MM.1S (cell line): ENCODE measurements around the gene SLC25A19.

Source experiments
- DNase-seq: peaks from one replicate; pipeline ENCODE4 v3.0.0-alpha.2; 2015
- H2AFZ ChIP-seq: fragments of 300-600 bp; sonication (generic); 2 replicates; pipeline ENCODE4 v1.6.0; 2016; ENCODE audit warnings: antibody characterized with exemption, low read length
- H3F3A ChIP-seq: fragments of 300-600 bp; sonication (generic); 2 replicates; pipeline ENCODE4 v1.6.1; 2016; ENCODE audit warnings: mild to moderate bottlenecking, antibody characterized with exemption, low read length, moderate library complexity, mixed read lengths; ENCODE audit not compliant: insufficient read depth
- H3K27ac ChIP-seq: fragments of 300-600 bp; sonication (generic); 2 replicates; pipeline ENCODE4 v1.5.1; 2016; ENCODE audit warnings: mild to moderate bottlenecking, low read length
- H3K27me3 ChIP-seq: fragments of 300-600 bp; sonication (generic); replicated peaks from 2 replicates; pipeline ENCODE4 v1.6.0; 2016; ENCODE audit warnings: low read length; ENCODE audit not compliant: insufficient read depth
- H3K36me3 ChIP-seq: fragments of 300-600 bp; sonication (generic); replicated peaks from 2 replicates; pipeline ENCODE4 v1.6.1; 2016; ENCODE audit warnings: mild to moderate bottlenecking, low read length, mixed read lengths; ENCODE audit not compliant: insufficient read depth
- H3K4me1 ChIP-seq: fragments of 300-600 bp; sonication (generic); 2 replicates; pipeline ENCODE4 v1.6.1; 2016; ENCODE audit warnings: low read length, mixed read lengths
- H3K4me2 ChIP-seq: fragments of 300-600 bp; sonication (generic); 2 replicates; pipeline ENCODE4 v1.6.0; 2016; ENCODE audit warnings: low read depth, low read length
- H3K4me3 ChIP-seq: fragments of 300-600 bp; sonication (generic); 2 replicates; pipeline ENCODE4 v1.5.1; 2016; ENCODE audit warnings: low read length, mixed read lengths
- H3K79me2 ChIP-seq: fragments of 300-600 bp; sonication (generic); 2 replicates; pipeline ENCODE4 v1.6.1; 2016; ENCODE audit warnings: mixed run types, low read length, mixed read lengths
- H3K9ac ChIP-seq: fragments of 300-600 bp; sonication (generic); 2 replicates; pipeline ENCODE4 v1.6.1; 2016; ENCODE audit warnings: low read length, mixed read lengths
- H3K9me2 ChIP-seq: fragments of 300-600 bp; sonication (generic); replicated peaks from 2 replicates; pipeline ENCODE4 v1.6.1; 2016; ENCODE audit warnings: mild to moderate bottlenecking, low read length, mixed read lengths; ENCODE audit not compliant: insufficient read depth
- H3K9me3 ChIP-seq: fragments of 300-600 bp; sonication (generic); replicated peaks from 2 replicates; pipeline ENCODE4 v1.6.1; 2016; ENCODE audit warnings: mild to moderate bottlenecking, low read length, mixed read lengths; ENCODE audit not compliant: insufficient read depth
- H4K20me1 ChIP-seq: fragments of 300-600 bp; sonication (generic); 2 replicates; pipeline ENCODE4 v1.6.1; 2016; ENCODE audit warnings: mild to moderate bottlenecking, low read length, moderate library complexity, mixed read lengths; ENCODE audit not compliant: insufficient read depth
- CTCF ChIP-seq: fragments of 300-600 bp; sonication (generic); IDR thresholded peaks from 2 replicates; pipeline ENCODE4 v1.5.1; 2016; ENCODE audit warnings: antibody characterized with exemption, low read length, mixed read lengths
- EZH2 ChIP-seq: fragments of 300-600 bp; sonication (generic); optimal IDR thresholded peaks from 2 replicates; pipeline ENCODE3; 2017; ENCODE audit warnings: low read depth, mild to moderate bottlenecking, antibody characterized with exemption, low read length, mixed read lengths
- EZH2phosphoT487 ChIP-seq: fragments of 300-600 bp; sonication (generic); IDR thresholded peaks from 2 replicates; pipeline ENCODE4 v1.6.1; 2018; ENCODE audit warnings: antibody characterized with exemption, low read length

The SLC25A19 gene

DNA sequence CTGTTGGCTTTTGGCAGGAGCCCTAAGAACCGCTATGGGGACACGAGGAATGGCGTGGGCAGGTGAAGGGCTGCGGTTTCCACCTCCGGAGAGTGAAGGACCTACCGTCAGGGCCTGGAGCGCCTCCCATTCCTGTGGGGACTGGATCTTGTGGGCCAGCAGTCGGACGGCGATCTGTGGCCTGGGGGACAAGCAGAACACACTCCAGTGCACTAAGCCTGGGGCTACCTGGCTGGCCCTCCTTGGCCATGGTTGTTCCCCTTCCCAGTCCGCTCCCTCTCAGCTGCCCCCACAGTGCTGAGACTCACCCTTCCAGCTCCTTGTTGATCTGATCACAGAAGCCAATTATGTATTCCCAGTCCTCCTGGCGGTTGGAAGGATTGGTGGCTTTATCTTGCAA, 42.8 kb downstream of the SLC25A19 start:
- no peak for DNase-seq
- H4K20me1 ChIP-seq, result no peaks in the 10 kb centered on the region
- peaks cover 16% of the 10 kb centered on the region for H3K4me1 ChIP-seq
- H3K36me3 ChIP-seq, result peaks cover 7% of the 10 kb centered on the region; the same call in 1 of the 2 replicates
- H3K4me3 ChIP-seq, result no peak overlapping the region
- no peaks in the 10 kb centered on the region for H3K9me3 ChIP-seq
- no peaks in the 10 kb centered on the region for H3K9me2 ChIP-seq
- H2AFZ ChIP-seq, result no peak overlapping the region
- H3K4me2 ChIP-seq, result no peak overlapping the region
- no peaks in the 10 kb centered on the region for H3K27me3 ChIP-seq
- H3K27ac ChIP-seq, result no peak overlapping the region
- no peak overlapping the region for H3K9ac ChIP-seq
- H3K79me2 ChIP-seq, result peaks cover 48% of the 10 kb centered on the region
- TF ChIP-seq CTCF, result no peak
- no peak for TF ChIP-seq EZH2phosphoT487
- no peak for TF ChIP-seq EZH2
- peaks cover 19% of the 10 kb centered on the region for H3F3A ChIP-seq

DNA sequence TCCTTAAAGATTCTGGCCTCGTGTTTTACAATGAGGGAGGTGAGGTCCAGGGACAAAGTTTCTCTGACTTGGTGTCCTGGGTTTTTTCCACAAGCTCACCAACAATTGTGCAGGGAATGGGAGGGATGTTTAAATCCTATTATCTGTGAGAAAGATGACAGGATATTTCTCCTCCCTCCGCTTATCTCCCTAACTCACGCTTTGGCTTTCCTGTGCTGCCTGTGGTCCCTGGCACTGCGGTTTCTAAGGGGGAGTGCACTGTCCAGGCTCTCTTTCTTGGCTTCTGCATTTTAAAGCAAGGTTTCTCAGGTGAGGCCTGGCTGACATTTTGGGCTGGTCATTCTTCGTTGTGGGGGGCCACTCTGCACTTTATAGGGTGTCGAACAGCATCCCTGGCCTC, 44.2 kb downstream of the SLC25A19 start:
- no peaks in the 10 kb centered on the region for H3K9me3 ChIP-seq

DNA sequence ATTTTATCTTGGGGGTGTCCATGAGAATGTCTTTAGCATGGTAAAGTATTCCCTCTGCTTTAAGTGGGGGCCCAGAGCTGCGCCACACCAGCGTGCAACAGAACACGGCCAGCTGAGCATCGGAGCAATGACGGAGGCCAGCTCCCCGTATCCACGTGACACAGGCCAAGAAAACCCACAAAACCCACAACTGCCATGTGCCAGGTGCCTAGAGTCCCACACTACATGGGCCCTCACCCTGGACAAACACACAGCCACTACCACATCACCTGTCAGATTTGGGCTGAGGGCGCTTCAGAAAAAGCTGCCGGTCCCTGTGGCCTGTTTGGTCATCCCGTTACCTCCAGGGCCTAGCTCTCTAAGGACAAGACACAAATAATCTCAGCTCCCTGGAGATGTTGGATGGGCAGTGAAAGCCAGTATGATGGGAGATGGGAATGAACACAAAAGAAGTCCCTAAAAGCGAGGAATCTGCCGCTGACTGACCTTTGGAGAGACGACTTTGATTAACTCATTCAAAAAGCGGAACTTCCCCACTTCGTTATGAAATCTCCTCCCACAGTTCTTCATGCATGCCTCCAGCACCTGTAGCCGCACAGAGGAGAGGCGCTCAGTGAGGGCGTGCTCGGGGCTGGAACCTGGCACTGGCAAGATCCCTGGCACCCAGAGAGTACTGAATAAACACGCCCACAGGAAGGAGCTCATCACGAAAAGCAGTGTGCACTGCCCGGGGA, 44.9 kb downstream of the SLC25A19 start:
- Histone ChIP-seq H3K79me2 (peaks cover 32% of the 10 kb centered on the region), H3K27ac (no peak overlapping the region), H3K9ac (no peak overlapping the region), H3K9me3 (no peaks in the 10 kb centered on the region), H3F3A (peaks cover under 1% of the 10 kb centered on the region; the same call in 1 of the 2 replicates), H4K20me1 (no peaks in the 10 kb centered on the region), H3K27me3 (no peaks in the 10 kb centered on the region), H3K4me3 (no peak overlapping the region), H2AFZ (no peak overlapping the region), H3K4me1 (peaks cover 2% of the 10 kb centered on the region), H3K9me2 (no peaks in the 10 kb centered on the region), H3K4me2 (no peak overlapping the region), H3K36me3 (peaks cover 7% of the 10 kb centered on the region; the same call in 1 of the 2 replicates)
- no peak for DNase-seq
- TF ChIP-seq CTCF (no peak), EZH2 (no peak), EZH2phosphoT487 (no peak)

More for the DNA sequence above, 44.2 kb downstream of the SLC25A19 start:
- H4K20me1 ChIP-seq, result no peaks in the 10 kb centered on the region
- H3K79me2 ChIP-seq, result peaks cover 39% of the 10 kb centered on the region
- no peaks in the 10 kb centered on the region for H3K27me3 ChIP-seq
- peaks cover 7% of the 10 kb centered on the region; the same call in 1 of the 2 replicates for H3K36me3 ChIP-seq
- H3K4me2 ChIP-seq, result no peak overlapping the region
- H3F3A ChIP-seq, result peaks cover 8% of the 10 kb centered on the region
- peaks cover 9% of the 10 kb centered on the region for H3K4me1 ChIP-seq
- DNase-seq, result no peak
- no peak overlapping the region for H3K4me3 ChIP-seq
- H3K9ac ChIP-seq, result no peak overlapping the region
- no peak overlapping the region for H2AFZ ChIP-seq
- H3K27ac ChIP-seq, result no peak overlapping the region
- H3K9me2 ChIP-seq, result no peaks in the 10 kb centered on the region
- no peak for TF ChIP-seq EZH2
- no peak for TF ChIP-seq EZH2phosphoT487
- no peak for TF ChIP-seq CTCF
